HepG2 (cell line): ENCODE results near the gene METTL13. TPM values are rescaled to one million over a fixed set of nuclear protein-coding genes. Genes with fewer than 3 reads are reported as not detected.

Source experiments
- FOXK2 ChIP-seq: fragments of 450-650 bp; IDR thresholded peaks from 2 replicates; pipeline ENCODE4 v1.6.1; 2016
- MEIS1 ChIP-seq: sonication (generic); formaldehyde crosslinking; IDR thresholded peaks from 2 replicates; pipeline ENCODE4 v1.9.0; 2021; ENCODE audit warnings: mild to moderate bottlenecking, missing genetic modification reagents, moderate library complexity, borderline replicate concordance
- MNT ChIP-seq: fragments of 450-650 bp; IDR thresholded peaks from 2 replicates; pipeline ENCODE4 v1.6.1; 2016
- MZF1 ChIP-seq: sonication (generic); formaldehyde crosslinking; IDR thresholded peaks from 2 replicates; pipeline ENCODE4 v1.8.1; 2023; ENCODE audit warnings: mild to moderate bottlenecking, missing genetic modification reagents, borderline replicate concordance
- RFXANK ChIP-seq: IDR thresholded peaks from 2 replicates; pipeline ENCODE4 v1.6.1; 2016
- SALL1 ChIP-seq: sonication (generic); formaldehyde crosslinking; IDR thresholded peaks from 2 replicates; pipeline ENCODE4 v1.8.0; 2022; ENCODE audit warnings: mild to moderate bottlenecking, missing genetic modification reagents
- TOPORS ChIP-seq: sonication (generic); formaldehyde crosslinking; IDR thresholded peaks from 2 replicates; pipeline ENCODE4 v1.8.0; 2023; ENCODE audit warnings: mild to moderate bottlenecking, missing genetic modification reagents
- TRIM24 ChIP-seq: sonication (generic); formaldehyde crosslinking; IDR thresholded peaks from 2 replicates; pipeline ENCODE4 v1.8.0; 2022; ENCODE audit warnings: mild to moderate bottlenecking, missing genetic modification reagents
- ZNF567 ChIP-seq: sonication (generic); formaldehyde crosslinking; IDR thresholded peaks from 2 replicates; pipeline ENCODE4 v1.8.1; 2023; ENCODE audit warnings: mild to moderate bottlenecking, missing genetic modification reagents, borderline replicate concordance
- ZNF660 ChIP-seq: sonication (generic); formaldehyde crosslinking; IDR thresholded peaks from 2 replicates; pipeline ENCODE4 v1.5.1; 2020; ENCODE audit warnings: mild to moderate bottlenecking, low read depth, missing genetic modification reagents, borderline replicate concordance
- ZNF720 ChIP-seq: sonication (generic); formaldehyde crosslinking; IDR thresholded peaks from 2 replicates; pipeline ENCODE4 v1.4.0; 2020; ENCODE audit warnings: missing genetic modification reagents
- ZNF83 ChIP-seq: sonication (generic); formaldehyde crosslinking; IDR thresholded peaks from 2 replicates; pipeline ENCODE4 v1.4.0; 2020; ENCODE audit warnings: missing genetic modification reagents, mild to moderate bottlenecking, borderline replicate concordance
- polyA plus RNA-seq, 8 experiments: library from polyadenylated mRNA; depleted of rRNA in 3 of 8; stranded (reverse) in 7 of 8; unstranded in 1 of 8; fragments of >200 nt; fragmentation: Illumina TruSeq in 4 of 8; extraction: Trizol in 4 of 8; gene quantifications; 2 replicates each; pipeline versions ENCODE4 v1.2.1 to v1.2.3, GENCODE V29; 2011 to 2016; ENCODE audit warnings: low read depth in 4 of 8, missing spikeins in 1 of 8, mixed read lengths in 1 of 8; ENCODE audit not compliant: insufficient read depth in 1 of 8
- total RNA-seq, 5 experiments: library from RNA; depleted of rRNA; stranded (reverse); fragments of >200 nt; fragmentation: Illumina TruSeq; extraction: Trizol; gene quantifications; 2 replicates each; pipeline ENCODE4 v1.2.3, GENCODE V29; 2016; ENCODE audit warnings: low read depth in 1 of 5
- TF ChIP-seq, protein P1 (sequence below): sonication (generic); formaldehyde crosslinking; conservative IDR thresholded peaks from 2 replicates; pipeline ENCODE4 v1.8.0; 2022; ENCODE audit warnings: mild to moderate bottlenecking, moderate library complexity, missing genetic modification reagents
- TF ChIP-seq, protein P2 (sequence below): sonication (generic); formaldehyde crosslinking; IDR thresholded peaks from 2 replicates; pipeline ENCODE4 v1.4.0; 2020; ENCODE audit warnings: missing genetic modification reagents
- TF ChIP-seq, protein P3 (sequence below): sonication (generic); formaldehyde crosslinking; IDR thresholded peaks from 2 replicates; pipeline ENCODE4 v1.4.0; 2020; ENCODE audit warnings: mild to moderate bottlenecking, missing genetic modification reagents

Gene METTL13
- total and polyA plus RNA-seq, 2 of the 13 experiments (the other 11 are each of a cell fraction or from before 2014, with no cell fraction given) = 18.6 to 22.8 TPM

- TF ChIP-seq, protein P1, sequence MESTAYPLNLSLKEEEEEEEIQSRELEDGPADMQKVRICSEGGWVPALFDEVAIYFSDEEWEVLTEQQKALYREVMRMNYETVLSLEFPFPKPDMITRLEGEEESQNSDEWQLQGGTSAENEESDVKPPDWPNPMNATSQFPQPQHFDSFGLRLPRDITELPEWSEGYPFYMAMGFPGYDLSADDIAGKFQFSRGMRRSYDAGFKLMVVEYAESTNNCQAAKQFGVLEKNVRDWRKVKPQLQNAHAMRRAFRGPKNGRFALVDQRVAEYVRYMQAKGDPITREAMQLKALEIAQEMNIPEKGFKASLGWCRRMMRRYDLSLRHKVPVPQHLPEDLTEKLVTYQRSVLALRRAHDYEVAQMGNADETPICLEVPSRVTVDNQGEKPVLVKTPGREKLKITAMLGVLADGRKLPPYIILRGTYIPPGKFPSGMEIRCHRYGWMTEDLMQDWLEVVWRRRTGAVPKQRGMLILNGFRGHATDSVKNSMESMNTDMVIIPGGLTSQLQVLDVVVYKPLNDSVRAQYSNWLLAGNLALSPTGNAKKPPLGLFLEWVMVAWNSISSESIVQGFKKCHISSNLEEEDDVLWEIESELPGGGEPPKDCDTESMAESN = peak; percentile 80
- TF ChIP-seq ZNF720 (CRISPR knock-in tag) (no peak), ZNF83 (CRISPR knock-in tag) (no peak), RFXANK (CRISPR knock-in tag) (peak; percentile 74; the same call in 1 of the 2 replicates), SALL1 (CRISPR knock-in tag) (peak; percentile 77), FOXK2 (no peak; the same call in 1 of the 2 replicates), ZNF567 (CRISPR knock-in tag) (no peak), MZF1 (CRISPR knock-in tag) (no peak), MNT (no peak; the same call in none of the 2 replicates), MEIS1 (0 out of 2 replicates have a peak, but pooled peaks have one; percentile 24), TOPORS (0 out of 2 replicates have a peak, but pooled peaks have one; percentile 20), ZNF660 (no peak), TRIM24 (CRISPR knock-in tag) (no peak)
- TF ChIP-seq, protein P2, sequence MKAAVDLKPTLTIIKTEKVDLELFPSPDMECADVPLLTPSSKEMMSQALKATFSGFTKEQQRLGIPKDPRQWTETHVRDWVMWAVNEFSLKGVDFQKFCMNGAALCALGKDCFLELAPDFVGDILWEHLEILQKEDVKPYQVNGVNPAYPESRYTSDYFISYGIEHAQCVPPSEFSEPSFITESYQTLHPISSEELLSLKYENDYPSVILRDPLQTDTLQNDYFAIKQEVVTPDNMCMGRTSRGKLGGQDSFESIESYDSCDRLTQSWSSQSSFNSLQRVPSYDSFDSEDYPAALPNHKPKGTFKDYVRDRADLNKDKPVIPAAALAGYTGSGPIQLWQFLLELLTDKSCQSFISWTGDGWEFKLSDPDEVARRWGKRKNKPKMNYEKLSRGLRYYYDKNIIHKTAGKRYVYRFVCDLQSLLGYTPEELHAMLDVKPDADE (CRISPR knock-in tag) = no peak
- TF ChIP-seq, protein P3, sequence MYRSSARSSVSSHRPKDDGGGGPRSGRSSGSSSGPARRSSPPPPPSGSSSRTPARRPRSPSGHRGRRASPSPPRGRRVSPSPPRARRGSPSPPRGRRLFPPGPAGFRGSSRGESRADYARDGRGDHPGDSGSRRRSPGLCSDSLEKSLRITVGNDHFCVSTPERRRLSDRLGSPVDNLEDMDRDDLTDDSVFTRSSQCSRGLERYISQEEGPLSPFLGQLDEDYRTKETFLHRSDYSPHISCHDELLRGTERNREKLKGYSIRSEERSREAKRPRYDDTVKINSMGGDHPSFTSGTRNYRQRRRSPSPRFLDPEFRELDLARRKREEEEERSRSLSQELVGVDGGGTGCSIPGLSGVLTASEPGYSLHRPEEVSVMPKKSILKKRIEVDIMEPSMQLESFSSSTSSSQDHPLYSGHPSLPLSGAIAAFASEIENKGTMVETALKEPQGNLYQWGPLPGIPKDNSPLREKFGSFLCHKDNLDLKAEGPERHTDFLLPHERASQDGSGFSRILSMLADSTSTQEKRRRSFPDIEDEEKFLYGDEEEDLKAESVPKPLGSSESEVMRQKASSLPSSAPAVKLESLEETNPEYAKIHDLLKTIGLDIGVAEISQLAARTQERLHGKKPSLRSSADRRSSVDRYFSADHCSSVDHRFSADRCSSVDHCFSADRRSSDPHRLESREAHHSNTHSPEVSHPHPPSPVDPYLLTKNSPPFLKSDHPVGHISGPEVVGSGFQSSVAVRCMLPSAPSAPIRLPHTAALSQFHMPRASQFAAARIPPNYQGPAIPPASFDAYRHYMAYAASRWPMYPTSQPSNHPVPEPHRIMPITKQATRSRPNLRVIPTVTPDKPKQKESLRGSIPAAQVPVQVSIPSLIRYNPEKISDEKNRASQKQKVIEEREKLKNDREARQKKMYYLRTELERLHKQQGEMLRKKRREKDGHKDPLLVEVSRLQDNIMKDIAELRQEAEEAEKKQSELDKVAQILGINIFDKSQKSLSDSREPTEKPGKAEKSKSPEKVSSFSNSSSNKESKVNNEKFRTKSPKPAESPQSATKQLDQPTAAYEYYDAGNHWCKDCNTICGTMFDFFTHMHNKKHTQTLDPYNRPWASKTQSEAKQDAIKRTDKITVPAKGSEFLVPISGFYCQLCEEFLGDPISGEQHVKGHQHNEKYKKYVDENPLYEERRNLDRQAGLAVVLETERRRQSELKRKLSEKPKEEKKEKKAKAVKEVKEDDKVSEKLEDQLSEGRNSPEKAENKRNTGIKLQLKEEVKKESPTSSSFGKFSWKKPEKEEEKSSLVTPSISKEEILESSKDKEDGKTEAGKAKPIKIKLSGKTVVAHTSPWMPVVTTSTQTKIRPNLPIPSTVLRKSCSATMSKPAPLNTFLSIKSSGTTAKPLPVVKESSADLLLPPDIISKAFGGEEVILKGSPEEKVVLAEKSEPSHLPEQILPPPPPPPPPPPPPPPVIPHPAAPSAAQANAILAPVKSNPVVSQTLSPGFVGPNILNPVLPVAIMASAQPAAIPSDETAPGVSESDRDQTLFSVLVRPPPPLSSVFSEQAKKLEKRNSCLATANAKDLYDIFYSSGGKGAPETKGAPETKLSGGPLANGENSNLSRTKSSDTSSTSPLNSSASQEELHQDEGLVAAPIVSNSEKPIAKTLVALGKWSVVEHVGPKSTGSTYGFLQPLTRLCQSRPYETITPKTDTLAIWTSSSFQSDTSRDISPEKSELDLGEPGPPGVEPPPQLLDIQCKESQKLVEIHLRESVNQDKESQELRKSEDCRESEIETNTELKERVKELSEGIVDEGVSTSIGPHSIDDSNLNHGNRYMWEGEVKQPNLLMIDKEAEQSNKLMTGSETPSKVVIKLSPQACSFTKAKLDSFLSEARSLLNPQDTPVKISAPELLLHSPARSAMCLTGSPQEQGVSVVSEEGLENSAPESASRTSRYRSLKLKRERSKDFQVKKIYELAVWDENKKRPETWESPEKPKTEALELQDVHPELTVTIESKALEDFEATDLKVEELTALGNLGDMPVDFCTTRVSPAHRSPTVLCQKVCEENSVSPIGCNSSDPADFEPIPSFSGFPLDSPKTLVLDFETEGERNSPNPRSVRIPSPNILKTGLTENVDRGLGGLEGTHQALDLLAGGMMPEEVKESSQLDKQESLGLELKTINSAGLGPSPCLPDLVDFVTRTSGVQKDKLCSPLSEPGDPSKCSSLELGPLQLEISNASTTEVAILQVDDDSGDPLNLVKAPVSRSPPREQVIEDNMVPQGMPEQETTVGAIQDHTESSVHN (CRISPR knock-in tag) = no peak
Measured at GRCh38 chr1:171781176-171781875, at the start of gene METTL13 (continued).
